HepG2 (cell line): ENCODE measurements around the gene SUSD4. TPM values are rescaled to one million over a fixed set of nuclear protein-coding genes. Genes with fewer than 3 reads are reported as not detected.

Source experiments
- ATAC-seq: fragments of 200-7000 bp; cut with Tn5 transposase; 3 replicates; pipeline ENCODE4 v1.9.1; 2020; ENCODE audit warnings: mild to moderate bottlenecking, moderate library complexity
- BruUV-seq: library from RNA; stranded (reverse); fragments of 400-500 nt; replicated peaks from 2 replicates; lab custom pipeline; 2021; lab: Mats Ljungman, UMichigan
- CTCF ChIA-PET: fragments of 300-600 bp; formaldehyde crosslinking; extraction: SDS; loops from one replicate; lab custom pipeline; 2021; ENCODE audit warnings: low total read pairs, inconsistent platforms, low intra/inter-chr PET ratio; lab: Yijun Ruan, JAX
- POLR2A ChIA-PET: fragments of 350-600 bp; sonication (Branson Sonifier 250); formaldehyde crosslinking; loops from one replicate; lab custom pipeline; 2020; ENCODE audit warnings: antibody characterized with exemption, inconsistent platforms; lab: Yijun Ruan, JAX
- DNase-seq: peaks from one replicate; pipeline ENCODE4 v3.0.0-alpha.2; 2015; ENCODE audit warnings: low spot score
- FAIRE-seq: peaks from 3 replicates; lab custom pipeline; 2011; peaks lifted over from hg19 to GRCh38; lab: Jason Lieb, UNC
- H2AFZ ChIP-seq: one replicate; pipeline ENCODE4 v1.6.1; 2011; ENCODE audit warnings: low read length, inconsistent platforms
- H3K27ac ChIP-seq: fragments of 300-600 bp; 3 replicates; pipeline ENCODE4 v1.8.0; 2011; ENCODE audit warnings: mixed run types, mild to moderate bottlenecking, mixed read lengths, low read length, inconsistent platforms; ENCODE audit not compliant: insufficient read depth; ENCODE audit errors: extremely low read length
- H3K27me3 ChIP-seq, 2 experiments: fragments of 200-600 bp in 1 of 2; 2 replicates in 1 of 2; 3 replicates in 1 of 2; pipeline versions ENCODE4 v1.6.0 to v1.8.0; 2011; ENCODE audit warnings: low read length in 2 of 2, mild to moderate bottlenecking in 2 of 2, moderate library complexity in 2 of 2, inconsistent platforms in 1 of 2; ENCODE audit not compliant: insufficient read depth in 2 of 2, control insufficient read depth in 1 of 2
- H3K36me3 ChIP-seq, 2 experiments: fragments of 200-600 bp in 1 of 2; replicated peaks in 1 of 2; 2 replicates in 1 of 2; 3 replicates in 1 of 2; pipeline versions ENCODE4 v1.5.1 to v1.8.0; 2011; ENCODE audit warnings: low read length in 2 of 2, inconsistent platforms in 1 of 2; ENCODE audit not compliant: insufficient read depth in 2 of 2, control insufficient read depth in 1 of 2
- H3K4me1 ChIP-seq: 2 replicates; pipeline ENCODE4 v1.5.1; 2012; ENCODE audit warnings: low read length, inconsistent platforms; ENCODE audit not compliant: insufficient read depth
- H3K4me2 ChIP-seq: 2 replicates; pipeline ENCODE4 v1.6.0; 2011; ENCODE audit warnings: low read depth, low read length, inconsistent platforms
- H3K4me3 ChIP-seq, 3 experiments: fragments of 200-600 bp in 1 of 3; sonication (generic), shearing (Covaris generic) in 1 of 3; replicated peaks in 1 of 3; 2 replicates each; pipeline ENCODE4 v1.5.1; 2011 to 2016; ENCODE audit warnings: low read length in 3 of 3, inconsistent platforms in 2 of 3, low read depth in 2 of 3, mild to moderate bottlenecking in 2 of 3, control low read depth in 1 of 3, mixed read lengths in 1 of 3; ENCODE audit not compliant: insufficient read depth in 1 of 3
- H3K79me2 ChIP-seq: one replicate; pipeline ENCODE4 v1.6.1; 2011; ENCODE audit warnings: low read length, inconsistent platforms; ENCODE audit not compliant: insufficient read depth
- H3K9ac ChIP-seq: 2 replicates; pipeline ENCODE4 v1.6.0; 2011; ENCODE audit warnings: mild to moderate bottlenecking, low read depth, low read length, inconsistent platforms; ENCODE audit not compliant: insufficient read depth
- H3K9me3 ChIP-seq: 2 replicates; pipeline ENCODE4 v1.5.1; 2012; ENCODE audit warnings: mild to moderate bottlenecking, low read length
- H4K20me1 ChIP-seq: 2 replicates; pipeline ENCODE4 v1.6.0; 2011; ENCODE audit warnings: inconsistent platforms, mild to moderate bottlenecking, low read length, moderate library complexity; ENCODE audit not compliant: insufficient read depth
- AHR ChIP-seq: IDR thresholded peaks from 2 replicates; pipeline ENCODE4 v1.6.1; 2018; ENCODE audit warnings: missing genetic modification reagents, missing compliant biosample characterization
- NR0B2 ChIP-seq: sonication (generic); formaldehyde crosslinking; IDR thresholded peaks from 2 replicates; pipeline ENCODE4 v1.4.0; 2020; ENCODE audit warnings: mild to moderate bottlenecking, missing genetic modification reagents
- SMAD1 ChIP-seq: sonication (generic); formaldehyde crosslinking; IDR thresholded peaks from 2 replicates; pipeline ENCODE4 v1.4.0; 2020; ENCODE audit warnings: missing genetic modification reagents, low read depth, mild to moderate bottlenecking, borderline replicate concordance
- SMYD3 ChIP-seq: sonication (generic); formaldehyde crosslinking; IDR thresholded peaks from 2 replicates; pipeline ENCODE4 v1.8.1; 2023; ENCODE audit warnings: mild to moderate bottlenecking, missing genetic modification reagents
- STAT5B ChIP-seq: sonication (generic); formaldehyde crosslinking; IDR thresholded peaks from 2 replicates; pipeline ENCODE4 v1.4.0; 2020; ENCODE audit warnings: missing genetic modification reagents
- U2AF2 ChIP-seq: fragments of 200-400 bp; formaldehyde crosslinking; IDR thresholded peaks from 2 replicates; pipeline ENCODE4 v1.6.1; 2017; ENCODE audit warnings: low read depth, mild to moderate bottlenecking, low read length
- ZBTB7B ChIP-seq: sonication (generic); formaldehyde crosslinking; IDR thresholded peaks from 2 replicates; pipeline ENCODE4 v1.4.0; 2020; ENCODE audit warnings: missing genetic modification reagents
- ZNF263 ChIP-seq: sonication (generic); formaldehyde crosslinking; IDR thresholded peaks from 2 replicates; pipeline ENCODE4 v1.4.0; 2020; ENCODE audit warnings: missing genetic modification reagents
- ZNF460 ChIP-seq: sonication (generic); formaldehyde crosslinking; IDR thresholded peaks from 2 replicates; pipeline ENCODE4 v1.5.1; 2020; ENCODE audit warnings: missing genetic modification reagents, mild to moderate bottlenecking, borderline replicate concordance
- ZNF670 ChIP-seq: sonication (generic); formaldehyde crosslinking; IDR thresholded peaks from 2 replicates; pipeline ENCODE4 v1.8.0; 2022; ENCODE audit warnings: mild to moderate bottlenecking, missing genetic modification reagents, borderline replicate concordance
- WGBS: methylation state at CpG from one replicate; pipeline ENCODE4 v1.1.6; 2017; ENCODE audit warnings: low lambda C conversion rate; 5-methylcytosine and 5-hydroxymethylcytosine counted together
- in situ Hi-C: cut with HindIII; loops from 2 replicates; pipeline ENCODE4 v1.10.0; 2017; ENCODE audit warnings: low pct_unique_long_range_greater_than_20kb; ENCODE audit not compliant: extremely low pct_ligation_motif_present
- intact Hi-C: fragments of 100-400 bp; cut with micrococcal nuclease; formaldehyde crosslinking; loops from one replicate; pipeline ENCODE4 v1.10.0; 2022; ENCODE audit not compliant: unreplicated experiment
- polyA plus RNA-seq, 8 experiments: library from polyadenylated mRNA; depleted of rRNA in 3 of 8; stranded (reverse) in 7 of 8; unstranded in 1 of 8; fragments of >200 nt; fragmentation: Illumina TruSeq in 4 of 8; extraction: Trizol in 4 of 8; gene quantifications; 2 replicates each; pipeline versions ENCODE4 v1.2.1 to v1.2.3, GENCODE V29; 2011 to 2016; ENCODE audit warnings: low read depth in 4 of 8, missing spikeins in 1 of 8, mixed read lengths in 1 of 8; ENCODE audit not compliant: insufficient read depth in 1 of 8
- total RNA-seq, 5 experiments: library from RNA; depleted of rRNA; stranded (reverse); fragments of >200 nt; fragmentation: Illumina TruSeq; extraction: Trizol; gene quantifications; 2 replicates each; pipeline ENCODE4 v1.2.3, GENCODE V29; 2016; ENCODE audit warnings: low read depth in 1 of 5

SUSD4 gene
- total and polyA plus RNA-seq, 2 of the 13 experiments (the other 11 are each of a cell fraction or from before 2014, with no cell fraction given), result not detected

GRCh38 chr1:223260712-223261111, 103.3 kb downstream of the SUSD4 start:
- no peaks in the 10 kb centered on the region for H3K36me3 ChIP-seq
- WGBS, result 42% methylated on average over 7 of the region's 7 CpGs
- no peak for FAIRE-seq
- H3K79me2 ChIP-seq, result no peaks in the 10 kb centered on the region
- no peak overlapping the region for H2AFZ ChIP-seq
- no TSS peak for BruUV-seq
- TF ChIP-seq NR0B2 (no peak), SMAD1 (CRISPR knock-in tag) (no peak)
- no peak overlapping the region for H3K4me3 ChIP-seq
- no peak overlapping the region for H3K27ac ChIP-seq
- no peak overlapping the region for H3K9ac ChIP-seq
- no peak for DNase-seq
- intact Hi-C loops, result no loop called here
- POLR2A ChIA-PET, result no interaction called here
- H3K4me2 ChIP-seq, result no peak overlapping the region
- H3K4me1 ChIP-seq, result no peaks in the 10 kb centered on the region
- H3K27me3 ChIP-seq, result peaks cover 0 to 19% of the 10 kb centered on the region in 2 experiments; a peak in 3 of 5 replicates
- no peak for ATAC-seq
- H3K9me3 ChIP-seq, result no peaks in the 10 kb centered on the region
- no peaks in the 10 kb centered on the region for H4K20me1 ChIP-seq
- in situ Hi-C loops, result no loop called here
- CTCF ChIA-PET, result no interaction called here

DNA sequence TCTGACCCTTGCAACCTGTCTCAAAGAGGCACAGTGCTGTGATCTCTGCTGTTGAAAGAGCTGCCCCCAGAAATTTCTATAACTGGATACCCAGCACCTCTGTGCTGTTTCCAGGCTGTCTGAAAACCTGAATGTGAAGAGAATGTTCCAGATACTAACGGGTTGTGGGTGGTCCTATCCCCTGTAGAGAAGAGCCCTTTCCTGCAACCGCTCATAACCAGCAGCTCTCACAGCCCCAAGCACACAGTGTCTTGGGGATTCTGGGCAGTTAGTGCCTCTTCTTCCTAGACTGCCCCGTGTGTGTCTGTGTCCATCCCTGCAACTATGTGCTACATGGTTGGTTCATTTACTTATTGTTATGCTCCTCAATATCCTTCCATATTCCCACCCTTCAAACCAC, 104.5 kb downstream of the SUSD4 start:
- no peak for DNase-seq
- 5% methylated on average over 2 of the region's 3 CpGs for WGBS
- BruUV-seq, result no TSS peak
- no peak overlapping the region for H3K4me3 ChIP-seq
- ChIA-PET CTCF (no interaction called here), POLR2A (no interaction called here)
- no peaks in the 10 kb centered on the region for H3K9me3 ChIP-seq
- intact Hi-C loops, result loop anchor here (10.0 kb wide), 1 partner anchor 115 kb away; the partner anchor contains the start of gene TLR5
- H3K79me2 ChIP-seq, result no peaks in the 10 kb centered on the region
- no peaks in the 10 kb centered on the region for H4K20me1 ChIP-seq
- FAIRE-seq, result no peak
- peaks cover 0 to 26% of the 10 kb centered on the region in 2 experiments; a peak in 3 of 5 replicates for H3K27me3 ChIP-seq
- TF ChIP-seq AHR (no peak), ZNF460 (CRISPR knock-in tag) (no peak), U2AF2 (no peak), ZBTB7B (CRISPR knock-in tag) (no peak), STAT5B (CRISPR knock-in tag) (no peak), ZNF263 (CRISPR knock-in tag) (no peak), ZNF670 (CRISPR knock-in tag) (no peak), SMYD3 (no peak)
- H3K27ac ChIP-seq, result no peak overlapping the region
- in situ Hi-C loops, result no loop called here
- ATAC-seq, result no peak
- no peaks in the 10 kb centered on the region for H3K36me3 ChIP-seq
- no peak overlapping the region for H3K9ac ChIP-seq
- no peak overlapping the region for H3K4me2 ChIP-seq
- H3K4me1 ChIP-seq, result no peaks in the 10 kb centered on the region
- H2AFZ ChIP-seq, result no peak overlapping the region
